HCT116 (cell line): ENCODE data around the gene SMIM20. TPM values are rescaled to one million over a fixed set of nuclear protein-coding genes. Genes with fewer than 3 reads are reported as not detected.

Source experiments
- ATAC-seq: fragments of 200-7000 bp; cut with Tn5 transposase; 2 replicates; pipeline ENCODE4 v1.9.1; 2020; ENCODE audit warnings: mild to moderate bottlenecking, moderate library complexity
- BruUV-seq: library from RNA; stranded (reverse); fragments of 400-500 nt; replicated peaks from 2 replicates; lab custom pipeline; 2021; lab: Mats Ljungman, UMichigan
- CTCF ChIA-PET: fragments of 300-600 bp; sonication (Branson Sonifier 250); formaldehyde crosslinking; loops from one replicate; lab custom pipeline; 2021; ENCODE audit warnings: antibody characterized with exemption; lab: Charles Lee
- POLR2A ChIA-PET: fragments of 300-600, 350-600 bp; sonication (Branson Sonifier 250); formaldehyde crosslinking; loops from one replicate; lab custom pipeline; 2021; ENCODE audit warnings: antibody characterized with exemption; lab: Charles Lee
- RAD21 ChIA-PET, 2 experiments: fragments of 300-600 bp; sonication (Branson Sonifier 250); formaldehyde crosslinking; loops; one replicate each; lab custom pipeline; 2023; ENCODE audit warnings: low total read pairs in 2 of 2; ENCODE audit not compliant: uncharacterized antibody in 2 of 2, unreplicated experiment in 2 of 2, low non-redundant PET in 1 of 2; lab: Charles Lee
- DNase-seq: peaks from one replicate; pipeline ENCODE4 v3.0.0-alpha.2; 2010; ENCODE audit warnings: low read depth, low spot score
- H2AFZ ChIP-seq: fragments of 200-600 bp; shearing (Covaris generic), sonication (generic); 2 replicates; pipeline ENCODE4 v1.6.1; 2017; ENCODE audit warnings: low read depth, mixed run types, mixed read lengths, antibody characterized with exemption, low read length; ENCODE audit not compliant: poor library complexity, severe bottlenecking
- H3K27ac ChIP-seq: 2 replicates; pipeline ENCODE4 v1.5.1; 2012; ENCODE audit warnings: low read depth, low read length
- H3K27me3 ChIP-seq: fragments of 200-600 bp; sonication (generic); 2 replicates; pipeline ENCODE4 v1.6.1; 2016; ENCODE audit warnings: mixed run types, low read length, mixed read lengths; ENCODE audit not compliant: insufficient read depth
- H3K36me3 ChIP-seq, 2 experiments: fragments of 200-500 bp in 1 of 2; fragments of 200-600 bp in 1 of 2; sonication (Bioruptor generic) in 1 of 2; sonication (generic) in 1 of 2; 2 replicates each; pipeline versions ENCODE4 v1.5.1 to v1.6.1; 2014 to 2016; ENCODE audit warnings: low read length in 2 of 2, inconsistent platforms in 1 of 2, mixed read lengths in 1 of 2, mixed run types in 1 of 2; ENCODE audit not compliant: insufficient read depth in 2 of 2, control insufficient read depth in 1 of 2
- H3K4me1 ChIP-seq, 2 experiments: fragments of 200-600 bp in 1 of 2; sonication (generic) in 1 of 2; 2 replicates each; pipeline versions ENCODE4 v1.5.1 to v1.6.1; 2012 to 2017; ENCODE audit warnings: low read length in 2 of 2, inconsistent platforms in 1 of 2, mild to moderate bottlenecking in 1 of 2, mixed read lengths in 1 of 2, mixed run types in 1 of 2, moderate library complexity in 1 of 2; ENCODE audit not compliant: insufficient read depth in 2 of 2, control insufficient read depth in 1 of 2
- H3K4me2 ChIP-seq: fragments of 200-600 bp; sonication (generic); 2 replicates; pipeline ENCODE4 v1.6.1; 2017; ENCODE audit warnings: mixed run types, low read length, mixed read lengths
- H3K4me3 ChIP-seq, 2 experiments: fragments of 200-600 bp in 1 of 2; sonication (generic) in 1 of 2; replicated peaks in 1 of 2; 2 replicates each; pipeline ENCODE4 v1.5.1; 2011 to 2016; ENCODE audit warnings: low read length in 2 of 2, control low read depth in 1 of 2, low read depth in 1 of 2, mild to moderate bottlenecking in 1 of 2, mixed read lengths in 1 of 2, mixed run types in 1 of 2
- H3K79me2 ChIP-seq: fragments of 200-600 bp; sonication (generic); 2 replicates; pipeline ENCODE4 v1.6.1; 2017; ENCODE audit warnings: mild to moderate bottlenecking, mixed run types, low read length, moderate library complexity, mixed read lengths; ENCODE audit not compliant: insufficient read depth
- H3K9ac ChIP-seq: fragments of 200-600 bp; sonication (generic); 2 replicates; pipeline ENCODE4 v1.6.1; 2016; ENCODE audit warnings: low read length, mixed read lengths
- H3K9me2 ChIP-seq: fragments of 200-600 bp; sonication (generic), shearing (Covaris generic); 2 replicates; pipeline ENCODE4 v1.6.1; 2017; ENCODE audit warnings: mixed run types, mild to moderate bottlenecking, moderate library complexity; ENCODE audit not compliant: insufficient read depth
- H3K9me3 ChIP-seq, 2 experiments: fragments of 200-500 bp in 1 of 2; fragments of 200-600 bp in 1 of 2; sonication (Bioruptor generic) in 1 of 2; sonication (generic) in 1 of 2; 2 replicates each; pipeline ENCODE4 v1.6.1; 2014 to 2017; ENCODE audit warnings: low read length in 2 of 2, mixed read lengths in 2 of 2, inconsistent platforms in 1 of 2, low read depth in 1 of 2, mild to moderate bottlenecking in 1 of 2, mixed run types in 1 of 2, moderate library complexity in 1 of 2; ENCODE audit not compliant: control insufficient read depth in 1 of 2, insufficient read depth in 1 of 2
- H4K20me1 ChIP-seq: fragments of 200-600 bp; sonication (generic), shearing (Covaris generic); 2 replicates; pipeline ENCODE4 v1.6.1; 2017; ENCODE audit warnings: mixed run types, mild to moderate bottlenecking, moderate library complexity; ENCODE audit not compliant: insufficient read depth
- ELF1 ChIP-seq: IDR thresholded peaks from 2 replicates; pipeline ENCODE4 v1.6.1; 2012; ENCODE audit warnings: low read depth, borderline replicate concordance
- EZH2phosphoT487 ChIP-seq: fragments of 200-600 bp; IDR thresholded peaks from 2 replicates; pipeline ENCODE4 v1.6.1; 2018; ENCODE audit warnings: antibody characterized with exemption, borderline replicate concordance
- FOSL1 ChIP-seq: IDR thresholded peaks from 2 replicates; pipeline ENCODE4 v1.6.1; 2012; ENCODE audit warnings: low read depth
- JUND ChIP-seq: IDR thresholded peaks from 2 replicates; pipeline ENCODE4 v1.6.1; 2012
- POLR2A ChIP-seq: IDR thresholded peaks from 2 replicates; pipeline ENCODE4 v1.7.0; 2011; ENCODE audit warnings: borderline replicate concordance; ENCODE audit not compliant: insufficient read depth, insufficient read length; ENCODE audit errors: extremely low read depth
- RAD21 ChIP-seq: IDR thresholded peaks from 2 replicates; pipeline ENCODE4 v1.6.1; 2012; ENCODE audit warnings: low read depth, mild to moderate bottlenecking
- SIN3A ChIP-seq: IDR thresholded peaks from 2 replicates; pipeline ENCODE4 v1.6.1; 2012; ENCODE audit warnings: low read depth
- SRF ChIP-seq: IDR thresholded peaks from 2 replicates; pipeline ENCODE4 v1.6.1; 2012; ENCODE audit warnings: low read depth
- YY1 ChIP-seq: IDR thresholded peaks from 2 replicates; pipeline ENCODE4 v1.6.1; 2011; ENCODE audit warnings: low read length, low read depth, moderate library complexity, mild to moderate bottlenecking; ENCODE audit not compliant: insufficient replicate concordance; ENCODE audit errors: extremely low read depth
- intact Hi-C: fragments of 100-400 bp; cut with micrococcal nuclease; formaldehyde crosslinking; loops from 2 replicates; pipeline ENCODE4 v1.10.0; 2022
- total RNA-seq: library from RNA; stranded (reverse); gene quantifications from one replicate; pipeline ENCODE4 v1.2.1, GENCODE V29; 2021; ENCODE audit not compliant: unreplicated experiment
- TF ChIP-seq, protein P1 (sequence below): IDR thresholded peaks from 2 replicates; pipeline ENCODE4 v1.6.1; 2012
- TF ChIP-seq, protein P2 (sequence below): IDR thresholded peaks from 2 replicates; pipeline ENCODE4 v1.6.1; 2011; ENCODE audit warnings: mild to moderate bottlenecking, low read length, moderate library complexity; ENCODE audit not compliant: insufficient replicate concordance; ENCODE audit errors: extremely low read depth

SMIM20 gene
- total RNA-seq, 1 experiment from 2014 or later = 36.9 TPM

DNA sequence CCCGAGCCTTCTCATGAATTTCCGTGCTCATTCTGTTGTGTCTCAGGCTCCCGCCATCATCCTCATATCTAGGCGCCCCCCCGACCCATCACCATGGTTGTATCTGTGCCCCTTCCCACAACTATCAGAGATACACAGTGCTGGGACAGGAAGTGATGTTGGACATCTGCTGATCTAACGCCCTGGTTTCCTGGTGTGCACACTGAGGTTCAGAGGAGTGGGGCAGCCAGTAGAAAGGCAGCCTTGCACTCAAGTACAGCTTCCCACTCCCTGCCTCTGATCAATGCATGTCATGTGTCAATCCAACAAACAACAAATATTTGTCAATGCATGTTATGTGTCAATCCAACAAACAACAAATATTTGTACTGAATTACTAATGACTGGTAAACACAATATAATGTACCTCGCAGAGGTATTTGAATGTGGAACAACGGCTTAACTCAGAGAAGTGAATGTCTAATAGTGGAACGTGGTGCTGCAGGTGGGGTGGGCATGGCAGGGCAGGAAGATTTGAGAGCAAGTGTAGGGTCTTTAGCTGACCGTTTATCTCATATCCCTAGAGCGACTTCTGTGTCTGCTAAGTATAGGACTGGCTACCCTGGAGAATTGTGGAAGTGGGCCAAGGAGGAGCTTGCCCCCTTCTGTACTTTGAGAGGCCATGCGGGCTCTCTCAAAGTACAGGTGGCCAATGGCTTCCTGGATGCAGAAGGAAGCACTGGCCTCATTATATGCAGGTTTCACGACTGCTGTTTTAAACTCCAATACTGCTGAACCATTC is 41.0 kb upstream of the SMIM20 start:
- CTCF ChIA-PET = no interaction called here
- no peak for ATAC-seq
- no peaks in the 10 kb centered on the region for H3K36me3 ChIP-seq

More for the DNA sequence above, 41.0 kb upstream of the SMIM20 start:
- H3K4me2 ChIP-seq = no peak overlapping the region
- ChIA-PET RAD21 (no interaction called here), POLR2A (no interaction called here)
- no peak overlapping the region for H3K4me3 ChIP-seq
- H3K79me2 ChIP-seq = no peaks in the 10 kb centered on the region
- no peak overlapping the region for H2AFZ ChIP-seq
- no peak for TF ChIP-seq SRF
- no peak for TF ChIP-seq YY1
- TF ChIP-seq, protein P1, sequence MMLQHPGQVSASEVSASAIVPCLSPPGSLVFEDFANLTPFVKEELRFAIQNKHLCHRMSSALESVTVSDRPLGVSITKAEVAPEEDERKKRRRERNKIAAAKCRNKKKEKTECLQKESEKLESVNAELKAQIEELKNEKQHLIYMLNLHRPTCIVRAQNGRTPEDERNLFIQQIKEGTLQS = no peak
- no peak for TF ChIP-seq ELF1
- no peak for TF ChIP-seq EZH2phosphoT487
- TF ChIP-seq SIN3A = no peak
- no peak for TF ChIP-seq POLR2A
- no peak for TF ChIP-seq FOSL1
- TF ChIP-seq, protein P2, sequence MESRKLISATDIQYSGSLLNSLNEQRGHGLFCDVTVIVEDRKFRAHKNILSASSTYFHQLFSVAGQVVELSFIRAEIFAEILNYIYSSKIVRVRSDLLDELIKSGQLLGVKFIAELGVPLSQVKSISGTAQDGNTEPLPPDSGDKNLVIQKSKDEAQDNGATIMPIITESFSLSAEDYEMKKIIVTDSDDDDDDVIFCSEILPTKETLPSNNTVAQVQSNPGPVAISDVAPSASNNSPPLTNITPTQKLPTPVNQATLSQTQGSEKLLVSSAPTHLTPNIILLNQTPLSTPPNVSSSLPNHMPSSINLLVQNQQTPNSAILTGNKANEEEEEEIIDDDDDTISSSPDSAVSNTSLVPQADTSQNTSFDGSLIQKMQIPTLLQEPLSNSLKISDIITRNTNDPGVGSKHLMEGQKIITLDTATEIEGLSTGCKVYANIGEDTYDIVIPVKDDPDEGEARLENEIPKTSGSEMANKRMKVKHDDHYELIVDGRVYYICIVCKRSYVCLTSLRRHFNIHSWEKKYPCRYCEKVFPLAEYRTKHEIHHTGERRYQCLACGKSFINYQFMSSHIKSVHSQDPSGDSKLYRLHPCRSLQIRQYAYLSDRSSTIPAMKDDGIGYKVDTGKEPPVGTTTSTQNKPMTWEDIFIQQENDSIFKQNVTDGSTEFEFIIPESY = no peak
- no peak for TF ChIP-seq JUND
- TF ChIP-seq RAD21 = no peak
- H4K20me1 ChIP-seq = no peaks in the 10 kb centered on the region
- no peak for DNase-seq
- H3K4me1 ChIP-seq = no peaks in the 10 kb centered on the region
- no peaks in the 10 kb centered on the region for H3K9me2 ChIP-seq
- H3K9ac ChIP-seq = no peak overlapping the region
- intact Hi-C loops = no loop called here
- no TSS peak for BruUV-seq
- H3K9me3 ChIP-seq = no peaks in the 10 kb centered on the region
- H3K27ac ChIP-seq = no peak overlapping the region
- no peaks in the 10 kb centered on the region for H3K27me3 ChIP-seq
